ENCODE measurements around the gene NDUFAF4.

- no peak for TF ChIP-seq POLR2A (IDR thresholded peaks at IDR 0.05)
- TF ChIP-seq CTCF (IDR thresholded peaks at IDR 0.05), result no peak
These were observed 25.7 kb upstream of the NDUFAF4 start for GRCh38 chr6:96923400-96923799.

Measured in breast epithelium (tissue), 3 donors.